ENCODE measurements around the gene FAM200A. TPM values are rescaled to one million over a fixed set of nuclear protein-coding genes. Genes with fewer than 3 reads are reported as not detected.

The FAM200A gene
- total RNA-seq, 1 donor from 2014 or later: 5.2 TPM

Other genes starting within 250 kb of the FAM200A start
- 79.8 and 83.4 TPM in 2 replicates for gene ARPC1A, start 226.2 kb downstream of the FAM200A start, total RNA-seq
- gene ARPC1B, start 177.4 kb downstream of the FAM200A start, total RNA-seq: 264 and 265 TPM in 2 replicates
- 153 and 159 TPM in 2 replicates for gene PDAP1, start 143.5 kb downstream of the FAM200A start, total RNA-seq
- 123 and 130 TPM in 2 replicates for gene BUD31, start 143.1 kb downstream of the FAM200A start, total RNA-seq
- gene PTCD1, start 113.3 kb downstream of the FAM200A start, total RNA-seq: 8.1 and 10.4 TPM in 2 replicates
- gene CPSF4, start 113.2 kb downstream of the FAM200A start, total RNA-seq: 88.4 and 89.9 TPM in 2 replicates
- 405 and 429 TPM in 2 replicates for gene ATP5MF, start 85.9 kb downstream of the FAM200A start, total RNA-seq
- gene ZNF789, start 79.2 kb downstream of the FAM200A start, total RNA-seq: 23.2 and 24.3 TPM in 2 replicates
- 36.4 and 40.7 TPM in 2 replicates for gene ZNF394, start 51.8 kb downstream of the FAM200A start, total RNA-seq
- gene ZKSCAN5, start 47.5 kb downstream of the FAM200A start, total RNA-seq: 8.2 and 8.4 TPM in 2 replicates
- 68.3 and 72.8 TPM in 2 replicates for gene ZNF655, start 6.5 kb upstream of the FAM200A start, total RNA-seq
- 1.3 and 1.9 TPM in 2 replicates for gene TMEM225B, start 46.2 kb upstream of the FAM200A start, total RNA-seq
- 31.2 and 31.7 TPM in 2 replicates for gene ZSCAN25, start 64.8 kb upstream of the FAM200A start, total RNA-seq
- gene CYP3A5, start 127.9 kb upstream of the FAM200A start, total RNA-seq: not detected in 2 replicates
- not detected in 2 replicates for gene CYP3A7, start 183.1 kb upstream of the FAM200A start, total RNA-seq
- not detected in 2 replicates for gene CYP3A4, start 232.1 kb upstream of the FAM200A start, total RNA-seq

All from activated T-helper 2 cell treated with anti-CD3 and anti-CD28 coated beads, Interferon-gamma antibody, Interleukin-2, Interleukin-4, amounts not matched to agents 10 μg/mL and 5 μg/mL and 100 μg/mL, durations not matched to agents 14 hours and 24 hours and 36 hours (primary cell).